Activated CD8-positive, alpha-beta T cell treated with anti-CD3 and anti-CD28 coated beads, Interleukin-2, amount 10 ng/mL, durations not matched to agents 7 days and 5 days (primary cell): ENCODE results near the gene ISCA2. TPM values are rescaled to one million over a fixed set of nuclear protein-coding genes. Genes with fewer than 3 reads are reported as not detected.

Source experiments
- ATAC-seq: fragments of 150-1000 bp; cut with Tn5 transposase; one replicate; pipeline ENCODE4 v1.10.0; 2021; ENCODE audit warnings: moderate library complexity
- CTCF ChIA-PET: fragments of 350-600 bp; sonication (Branson Sonifier 250); formaldehyde crosslinking; loops from one replicate; lab custom pipeline; 2021; ENCODE audit warnings: antibody characterized with exemption; lab: Charles Lee
- POLR2A ChIA-PET: fragments of 350-600 bp; sonication (Branson Sonifier 250); formaldehyde crosslinking; loops from one replicate; lab custom pipeline; 2021; ENCODE audit warnings: antibody characterized with exemption; lab: Charles Lee
- DNase-seq: peaks from one replicate; pipeline ENCODE4 v3.0.0-alpha.2; 2020
- H3K27ac Mint-ChIP-seq: one replicate; pipeline ENCODE4 v1.8.0; 2021; ENCODE audit warnings: mild to moderate bottlenecking, mixed read lengths
- H3K27me3 Mint-ChIP-seq: one replicate; pipeline ENCODE4 v1.8.0; 2021; ENCODE audit warnings: low read depth, mixed read lengths
- H3K36me3 Mint-ChIP-seq: one replicate; pipeline ENCODE4 v1.8.0; 2021; ENCODE audit warnings: low read depth, mixed read lengths
- H3K4me1 Mint-ChIP-seq: one replicate; pipeline ENCODE4 v1.8.0; 2021; ENCODE audit warnings: low read depth, mixed read lengths
- H3K4me3 Mint-ChIP-seq: one replicate; pipeline ENCODE4 v1.8.0; 2021; ENCODE audit warnings: mild to moderate bottlenecking, mixed read lengths
- H3K9me3 Mint-ChIP-seq: one replicate; pipeline ENCODE4 v1.8.0; 2022; ENCODE audit warnings: mixed read lengths; ENCODE audit not compliant: insufficient read depth
- total RNA-seq, 2 experiments: library from RNA; stranded (reverse); gene quantifications; one replicate each; pipeline ENCODE4 v1.2.3, GENCODE V29; 2021

Gene ISCA2
- total RNA-seq, 2 experiments from 2014 or later = 34.5 to 37.8 TPM

GRCh38 chr14:74538411-74539391, 45.1 kb downstream of the ISCA2 start:
- CTCF ChIA-PET = no interaction called here
- DNase-seq (no peak), ATAC-seq (no peak)
- peaks cover 3% of the 10 kb centered on the region for H3K27me3 Mint-ChIP-seq
- no peak overlapping the region for H3K4me3 Mint-ChIP-seq
- H3K4me1 Mint-ChIP-seq = peaks cover 2% of the 10 kb centered on the region
- POLR2A ChIA-PET = no interaction called here
- no peak overlapping the region for H3K27ac Mint-ChIP-seq
- no peaks in the 10 kb centered on the region for H3K36me3 Mint-ChIP-seq
- H3K9me3 Mint-ChIP-seq = no peaks in the 10 kb centered on the region

- H3K27ac Mint-ChIP-seq = no peak overlapping the region
- ChIA-PET CTCF (interaction anchor here (0.6 kb wide), 1 partner anchor 1008 kb away, joined by 3 read pairs; no protein-coding TSS in a partner anchor), POLR2A (no interaction called here)
- ATAC-seq (no peak), DNase-seq (no peak)
- no peaks in the 10 kb centered on the region for H3K9me3 Mint-ChIP-seq
- H3K4me3 Mint-ChIP-seq = no peak overlapping the region
- H3K36me3 Mint-ChIP-seq = no peaks in the 10 kb centered on the region
- H3K4me1 Mint-ChIP-seq = no peaks in the 10 kb centered on the region
- H3K27me3 Mint-ChIP-seq = peaks cover 3% of the 10 kb centered on the region
These were observed 45.9 kb downstream of the ISCA2 start for GRCh38 chr14:74539503-74539902.

GRCh38 chr14:74541225-74541624, 47.7 kb downstream of the ISCA2 start:
- Mint-ChIP-seq H3K4me3 (no peak overlapping the region), H3K9me3 (no peaks in the 10 kb centered on the region), H3K27ac (no peak overlapping the region), H3K27me3 (peaks cover 1% of the 10 kb centered on the region), H3K36me3 (no peaks in the 10 kb centered on the region), H3K4me1 (no peaks in the 10 kb centered on the region)
- ATAC-seq (no peak), DNase-seq (no peak)
- ChIA-PET CTCF (no interaction called here), POLR2A (no interaction called here)

- ATAC-seq (no peak), DNase-seq (no peak)
- Mint-ChIP-seq H3K27ac (no peak overlapping the region), H3K9me3 (no peaks in the 10 kb centered on the region), H3K36me3 (no peaks in the 10 kb centered on the region), H3K4me1 (no peaks in the 10 kb centered on the region), H3K27me3 (peaks cover 3% of the 10 kb centered on the region), H3K4me3 (no peak overlapping the region)
- ChIA-PET CTCF (no interaction called here), POLR2A (no interaction called here)
These were observed 48.6 kb downstream of the ISCA2 start for GRCh38 chr14:74542056-74542685.

GRCh38 chr14:74543771-74544438, 50.3 kb downstream of the ISCA2 start:
- DNase-seq (no peak), ATAC-seq (no peak)
- H3K36me3 Mint-ChIP-seq = no peaks in the 10 kb centered on the region
- no peak overlapping the region for H3K27ac Mint-ChIP-seq
- H3K4me3 Mint-ChIP-seq = no peak overlapping the region
- peaks cover 3% of the 10 kb centered on the region for H3K27me3 Mint-ChIP-seq
- ChIA-PET POLR2A (no interaction called here), CTCF (no interaction called here)
- H3K4me1 Mint-ChIP-seq = no peaks in the 10 kb centered on the region
- H3K9me3 Mint-ChIP-seq = no peaks in the 10 kb centered on the region

- ChIA-PET POLR2A (interaction anchor here (0.6 kb wide), 1 partner anchor 99 kb away, joined by 4 read pairs; no protein-coding TSS in a partner anchor), CTCF (no interaction called here)
- Mint-ChIP-seq H3K9me3 (no peaks in the 10 kb centered on the region), H3K27me3 (peaks cover 3% of the 10 kb centered on the region), H3K36me3 (no peaks in the 10 kb centered on the region), H3K4me3 (no peak overlapping the region), H3K27ac (no peak overlapping the region), H3K4me1 (no peaks in the 10 kb centered on the region)
- DNase-seq (no peak), ATAC-seq (no peak)
These were observed 51.8 kb downstream of the ISCA2 start for GRCh38 chr14:74545386-74545785.

- H3K27ac Mint-ChIP-seq = no peak overlapping the region
- DNase-seq (no peak), ATAC-seq (no peak)
- CTCF ChIA-PET = no interaction called here
- no peaks in the 10 kb centered on the region for H3K36me3 Mint-ChIP-seq
- POLR2A ChIA-PET = no interaction called here
- no peak overlapping the region for H3K4me3 Mint-ChIP-seq
- H3K27me3 Mint-ChIP-seq = peaks cover 3% of the 10 kb centered on the region
- H3K4me1 Mint-ChIP-seq = no peaks in the 10 kb centered on the region
- H3K9me3 Mint-ChIP-seq = no peaks in the 10 kb centered on the region
These were observed 52.9 kb downstream of the ISCA2 start for GRCh38 chr14:74546416-74546815.

Other genes starting within 250 kb of the ISCA2 start
- gene ABCD4, start 190.8 kb upstream of the ISCA2 start, total RNA-seq = 10 to 100 TPM; 41.9 to 43.2 TPM
- not detected for gene VRTN, start 145.3 kb upstream of the ISCA2 start, total RNA-seq
- not detected for gene SYNDIG1L, start 67.6 kb upstream of the ISCA2 start, total RNA-seq
- gene NPC2, start 460 bp upstream of the ISCA2 start, total RNA-seq = 10 to 100 TPM; 31.4 to 32.2 TPM
- gene LTBP2, start 118.5 kb downstream of the ISCA2 start, total RNA-seq = under 1 TPM; 0.05 to 0.29 TPM
- 10 to 100 TPM; 44.1 to 44.9 TPM for gene AREL1, start 219.3 kb downstream of the ISCA2 start, total RNA-seq
- gene FCF1, start 219.4 kb downstream of the ISCA2 start, total RNA-seq = 10 to 100 TPM; 64.1 to 64.2 TPM